Uterus (tissue), 2 donors: ENCODE results near the gene INPP5B.

Experiments used
- POLR2A ChIP-seq, 2 donors: fragments of 450-650 bp; IDR thresholded peaks; one replicate each; pipeline ENCODE4 v1.6.1; 2016; ENCODE audit warnings: antibody characterized with exemption in 2 of 2, mild to moderate bottlenecking in 1 of 2, moderate library complexity in 1 of 2
- TF ChIP-seq, protein P1 (sequence below), 4 experiments: fragments of 200-600 bp in 2 of 4; fragments of 450-650 bp in 2 of 4; sonication (generic) in 2 of 4; IDR thresholded peaks; one replicate each; pipeline ENCODE4 v1.5.1; 2016 to 2019; ENCODE audit warnings: antibody characterized with exemption in 4 of 4, mild to moderate bottlenecking in 2 of 4, moderate library complexity in 1 of 4

DNA sequence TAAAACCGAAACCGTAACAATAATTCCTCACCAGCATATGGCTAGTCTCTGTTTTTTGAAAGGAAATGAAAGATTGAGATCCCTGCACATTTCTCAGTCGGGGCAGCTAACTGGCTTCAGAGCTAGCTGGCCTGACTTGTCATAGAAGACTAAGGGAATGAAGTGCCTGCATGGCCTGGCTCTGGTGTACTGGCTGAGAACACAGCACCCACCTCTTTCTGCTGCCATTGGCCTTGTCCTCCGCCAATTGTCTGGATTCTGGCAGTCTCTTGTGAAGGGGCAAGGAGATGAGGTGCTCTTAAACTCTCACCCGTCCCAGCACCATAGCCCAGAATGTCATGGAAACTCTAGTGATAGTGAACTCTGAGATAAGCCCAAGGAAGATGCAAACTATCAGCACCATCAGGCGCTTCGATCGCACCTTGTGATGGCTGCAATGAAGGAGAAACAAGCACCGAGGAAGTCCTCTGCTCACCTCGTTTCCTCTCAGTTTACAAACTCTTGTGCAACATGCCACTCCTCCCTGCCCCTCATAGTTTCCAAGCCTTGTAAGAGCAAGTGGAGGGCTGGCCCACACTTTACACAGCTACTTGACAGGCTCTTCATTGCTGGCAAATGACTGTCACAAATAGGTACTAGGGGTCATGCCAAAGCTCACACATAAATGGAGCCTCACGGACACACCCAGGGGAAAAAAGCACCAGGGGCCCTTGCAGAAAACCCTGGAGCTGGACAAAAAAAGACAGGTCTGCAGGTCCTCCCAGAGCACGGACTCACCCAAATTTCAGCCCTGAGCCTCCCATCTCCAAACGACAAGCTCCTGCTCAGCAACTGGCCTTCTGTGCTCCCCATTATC, 16.4 kb downstream of the INPP5B start:
- no peak for TF ChIP-seq POLR2A (IDR thresholded peaks at IDR 0.05)
- TF ChIP-seq, protein P1, sequence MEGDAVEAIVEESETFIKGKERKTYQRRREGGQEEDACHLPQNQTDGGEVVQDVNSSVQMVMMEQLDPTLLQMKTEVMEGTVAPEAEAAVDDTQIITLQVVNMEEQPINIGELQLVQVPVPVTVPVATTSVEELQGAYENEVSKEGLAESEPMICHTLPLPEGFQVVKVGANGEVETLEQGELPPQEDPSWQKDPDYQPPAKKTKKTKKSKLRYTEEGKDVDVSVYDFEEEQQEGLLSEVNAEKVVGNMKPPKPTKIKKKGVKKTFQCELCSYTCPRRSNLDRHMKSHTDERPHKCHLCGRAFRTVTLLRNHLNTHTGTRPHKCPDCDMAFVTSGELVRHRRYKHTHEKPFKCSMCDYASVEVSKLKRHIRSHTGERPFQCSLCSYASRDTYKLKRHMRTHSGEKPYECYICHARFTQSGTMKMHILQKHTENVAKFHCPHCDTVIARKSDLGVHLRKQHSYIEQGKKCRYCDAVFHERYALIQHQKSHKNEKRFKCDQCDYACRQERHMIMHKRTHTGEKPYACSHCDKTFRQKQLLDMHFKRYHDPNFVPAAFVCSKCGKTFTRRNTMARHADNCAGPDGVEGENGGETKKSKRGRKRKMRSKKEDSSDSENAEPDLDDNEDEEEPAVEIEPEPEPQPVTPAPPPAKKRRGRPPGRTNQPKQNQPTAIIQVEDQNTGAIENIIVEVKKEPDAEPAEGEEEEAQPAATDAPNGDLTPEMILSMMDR (IDR thresholded peaks at IDR 0.05): no peak
